SK-N-SH (cell line): ENCODE results near the gene CDK6. TPM values are rescaled to one million over a fixed set of nuclear protein-coding genes. Genes with fewer than 3 reads are reported as not detected.
A peak's percentile ranks its signal among the peaks of the same experiment; 100 is the strongest.

Experiments
- CTCF ChIA-PET: fragments of 300-600, 350-600 bp; formaldehyde crosslinking; extraction: SDS; loops from one replicate; lab custom pipeline; 2021; lab: Yijun Ruan, JAX
- POLR2A ChIA-PET: fragments of 350-600 bp; sonication (Branson Sonifier 250); formaldehyde crosslinking; extraction: SDS; loops from one replicate; lab custom pipeline; 2020; ENCODE audit warnings: antibody characterized with exemption, inconsistent platforms; lab: Yijun Ruan, JAX
- DNase-seq: peaks from one replicate; pipeline ENCODE4 v3.0.0; 2012
- H2AFZ ChIP-seq: fragments of 200-600 bp; sonication (generic); 2 replicates; pipeline ENCODE4 v1.8.1; 2016; ENCODE audit warnings: antibody characterized with exemption, mild to moderate bottlenecking, low read depth
- H3F3A ChIP-seq: fragments of 200-600 bp; sonication (generic); replicated peaks from 2 replicates; pipeline ENCODE3; 2016; ENCODE audit warnings: antibody characterized with exemption, mild to moderate bottlenecking; ENCODE audit not compliant: insufficient read depth
- H3K27ac ChIP-seq, 2 experiments: fragments of 200-500 bp in 1 of 2; fragments of 200-600 bp in 1 of 2; sonication (Bioruptor generic) in 1 of 2; sonication (generic), shearing (Covaris generic) in 1 of 2; 2 replicates each; pipeline versions ENCODE4 v1.5.1 to v1.6.1; 2014 to 2016; ENCODE audit warnings: low read depth in 2 of 2, inconsistent platforms in 1 of 2, low read length in 1 of 2, mild to moderate bottlenecking in 1 of 2, mixed read lengths in 1 of 2
- H3K27me3 ChIP-seq: fragments of 200-600 bp; sonication (generic), shearing (Covaris generic); 2 replicates; pipeline ENCODE4 v1.6.1; 2016; ENCODE audit warnings: mixed run types; ENCODE audit not compliant: insufficient read depth
- H3K36me3 ChIP-seq, 2 experiments: fragments of 200-500 bp in 1 of 2; fragments of 200-600 bp in 1 of 2; sonication (Bioruptor generic) in 1 of 2; sonication (generic) in 1 of 2; replicated peaks in 1 of 2; 2 replicates each; pipeline versions ENCODE3 to v1.5.1; 2014 to 2016; ENCODE audit warnings: low read length in 1 of 2, mild to moderate bottlenecking in 1 of 2; ENCODE audit not compliant: insufficient read depth in 2 of 2, control insufficient read depth in 1 of 2
- H3K4me1 ChIP-seq, 2 experiments: fragments of 200-500 bp in 1 of 2; fragments of 200-600 bp in 1 of 2; sonication (Bioruptor generic) in 1 of 2; sonication (generic), shearing (Covaris generic) in 1 of 2; 2 replicates each; pipeline versions ENCODE4 v1.5.1 to v1.6.1; 2014 to 2016; ENCODE audit warnings: low read depth in 1 of 2, low read length in 1 of 2, mixed run types in 1 of 2; ENCODE audit not compliant: insufficient read depth in 2 of 2, control insufficient read depth in 1 of 2
- H3K4me2 ChIP-seq: fragments of 200-600 bp; sonication (generic), shearing (Covaris generic); 2 replicates; pipeline ENCODE4 v1.6.1; 2017; ENCODE audit warnings: mixed run types
- H3K4me3 ChIP-seq, 2 experiments: fragments of 200-500 bp in 1 of 2; fragments of 200-600 bp in 1 of 2; sonication (Bioruptor generic) in 1 of 2; sonication (generic), shearing (Covaris generic) in 1 of 2; 2 replicates each; pipeline versions ENCODE4 v1.5.1 to v1.8.1; 2014 to 2016; ENCODE audit warnings: low read depth in 2 of 2, inconsistent platforms in 1 of 2, low read length in 1 of 2, mild to moderate bottlenecking in 1 of 2, mixed read lengths in 1 of 2, moderate library complexity in 1 of 2
- H3K79me2 ChIP-seq: fragments of 200-600 bp; sonication (generic); 2 replicates; pipeline ENCODE4 v1.8.1; 2017; ENCODE audit warnings: mild to moderate bottlenecking; ENCODE audit not compliant: insufficient read depth
- H3K9ac ChIP-seq: fragments of 200-600 bp; sonication (generic); 2 replicates; pipeline ENCODE4 v1.6.1; 2017; ENCODE audit warnings: mixed run types
- H3K9me2 ChIP-seq: fragments of 200-600 bp; sonication (generic); 2 replicates; pipeline ENCODE4 v1.6.1; 2017; ENCODE audit warnings: mixed run types
- H3K9me3 ChIP-seq: fragments of 200-600 bp; sonication (generic); 2 replicates; pipeline ENCODE4 v1.6.1; 2017; ENCODE audit warnings: mixed run types, mild to moderate bottlenecking, moderate library complexity
- H4K20me1 ChIP-seq: fragments of 200-600 bp; sonication (generic); 2 replicates; pipeline ENCODE4 v1.6.1; 2017; ENCODE audit warnings: mild to moderate bottlenecking, mixed run types; ENCODE audit not compliant: insufficient read depth
- CTCF ChIP-seq: fragments of 200-600 bp; sonication (generic); IDR thresholded peaks from 2 replicates; pipeline ENCODE4 v1.6.1; 2017; ENCODE audit warnings: antibody characterized with exemption, mild to moderate bottlenecking, moderate library complexity
- EZH2phosphoT487 ChIP-seq: fragments of 200-600 bp; sonication (generic); IDR thresholded peaks from 2 replicates; pipeline ENCODE4 v1.6.1; 2017; ENCODE audit warnings: low read depth, mixed run types, mild to moderate bottlenecking, antibody characterized with exemption, moderate library complexity, borderline replicate concordance
- FOSL2 ChIP-seq: IDR thresholded peaks from 2 replicates; pipeline ENCODE4 v1.4.0; 2012; ENCODE audit warnings: low read depth, mild to moderate bottlenecking, moderate library complexity, borderline replicate concordance
- FOXM1 ChIP-seq: IDR thresholded peaks from 2 replicates; pipeline ENCODE4 v1.4.0; 2012; ENCODE audit warnings: low read depth, mild to moderate bottlenecking
- GABPA ChIP-seq: IDR thresholded peaks from 2 replicates; pipeline ENCODE4 v1.4.0; 2012; ENCODE audit warnings: low read depth, mild to moderate bottlenecking
- GATA2 ChIP-seq: sonication (generic); formaldehyde crosslinking; IDR thresholded peaks from 2 replicates; pipeline ENCODE4 v1.5.0; 2020; ENCODE audit warnings: mild to moderate bottlenecking, missing genetic modification reagents
- JUND ChIP-seq: IDR thresholded peaks from 2 replicates; pipeline ENCODE4 v1.4.0; 2012
- MAX ChIP-seq: IDR thresholded peaks from 2 replicates; pipeline ENCODE4 v1.4.0; 2012; ENCODE audit warnings: low read depth
- MEF2A ChIP-seq: IDR thresholded peaks from 2 replicates; pipeline ENCODE4 v1.4.0; 2012; ENCODE audit warnings: low read depth, borderline replicate concordance
- MXI1 ChIP-seq: IDR thresholded peaks from 2 replicates; pipeline ENCODE4 v1.6.1; 2012; ENCODE audit warnings: mild to moderate bottlenecking, low read depth, low read length, improper control_type of control experiment
- NFIC ChIP-seq: IDR thresholded peaks from 2 replicates; pipeline ENCODE4 v1.4.0; 2012; ENCODE audit warnings: borderline replicate concordance
- NRF1 ChIP-seq: IDR thresholded peaks from 2 replicates; pipeline ENCODE4 v1.6.1; 2012; ENCODE audit warnings: low read depth, mild to moderate bottlenecking, low read length
- POLR2AphosphoS5 ChIP-seq: IDR thresholded peaks from 2 replicates; pipeline ENCODE4 v1.6.1; 2012; ENCODE audit warnings: low read depth, low read length
- RAD21 ChIP-seq: IDR thresholded peaks from 2 replicates; pipeline ENCODE4 v1.6.1; 2012; ENCODE audit warnings: mild to moderate bottlenecking, low read length
- REST ChIP-seq: IDR thresholded peaks from 2 replicates; pipeline ENCODE4 v1.6.1; 2012; ENCODE audit warnings: mild to moderate bottlenecking, low read depth, low read length, moderate library complexity
- RFX5 ChIP-seq: IDR thresholded peaks from 2 replicates; pipeline ENCODE4 v1.6.1; 2012; ENCODE audit warnings: mild to moderate bottlenecking, improper control_type of control experiment, low read length
- SIN3A ChIP-seq: IDR thresholded peaks from 2 replicates; pipeline ENCODE4 v1.6.1; 2012; ENCODE audit warnings: low read depth, mild to moderate bottlenecking, low read length, moderate library complexity, borderline replicate concordance
- SMC3 ChIP-seq: IDR thresholded peaks from 2 replicates; pipeline ENCODE4 v1.6.1; 2012; ENCODE audit warnings: low read depth, low read length, improper control_type of control experiment
- TCF12 ChIP-seq: IDR thresholded peaks from 2 replicates; pipeline ENCODE4 v1.4.0; 2012
- TEAD4 ChIP-seq: IDR thresholded peaks from 2 replicates; pipeline ENCODE4 v1.4.0; 2012; ENCODE audit warnings: mild to moderate bottlenecking, borderline replicate concordance; ENCODE audit not compliant: insufficient read depth
- USF1 ChIP-seq: IDR thresholded peaks from 2 replicates; pipeline ENCODE4 v1.4.0; 2012; ENCODE audit warnings: low read depth, borderline replicate concordance
- USF2 ChIP-seq: fragments of 150-350 bp; IDR thresholded peaks from 2 replicates; pipeline ENCODE4 v1.6.1; 2017; ENCODE audit warnings: antibody characterized with exemption, low read length, low read depth, borderline replicate concordance
- WGBS: methylation state at CpG from one replicate; pipeline ENCODE4 v1.1.6; 2017; ENCODE audit warnings: low lambda C conversion rate; 5-methylcytosine and 5-hydroxymethylcytosine counted together
- polyA plus RNA-seq, 3 experiments: library from polyadenylated mRNA; depleted of rRNA; stranded (reverse); fragments of >200 nt; gene quantifications; 2 replicates each; pipeline ENCODE4 v1.2.3, GENCODE V29; 2012

The CDK6 gene
- polyA plus RNA-seq, 1 of the 3 experiments (the other 2 are of a cell fraction), result 30.3 TPM

- POLR2A ChIA-PET, result no interaction called here
- no peaks in the 10 kb centered on the region for H3K9me2 ChIP-seq
- H3K36me3 ChIP-seq, result peaks cover 7 to 43% of the 10 kb centered on the region in 2 experiments
- TF ChIP-seq TCF12 (no peak), JUND (no peak), CTCF (no peak), POLR2AphosphoS5 (no peak), RAD21 (no peak), GATA2 (CRISPR knock-in tag) (no peak), MAX (no peak), EZH2phosphoT487 (no peak), SMC3 (no peak), RFX5 (no peak), TEAD4 (no peak), REST (no peak)
- H2AFZ ChIP-seq, result no peak overlapping the region
- no peak overlapping the region for H3K4me2 ChIP-seq
- peaks cover 11% of the 10 kb centered on the region for H3K9me3 ChIP-seq
- peak overlapping the region; percentile 95 for H3K27ac ChIP-seq
- peaks cover 35 to 41% of the 10 kb centered on the region in 2 experiments for H3K4me1 ChIP-seq
- no peak for DNase-seq
- H3K79me2 ChIP-seq, result peaks cover 88% of the 10 kb centered on the region
- CTCF ChIA-PET, result interaction anchor here (1.4 to 7.3 kb wide), 4 partner anchors 73 to 139 kb away, joined by 4 to 89 read pairs (median 22); no protein-coding TSS in a partner anchor
- H4K20me1 ChIP-seq, result no peaks in the 10 kb centered on the region
- no peaks in the 10 kb centered on the region for H3K27me3 ChIP-seq
- peaks cover 64% of the 10 kb centered on the region for H3F3A ChIP-seq
- no peak overlapping the region; the same call in 1 of the 2 replicates for H3K9ac ChIP-seq
- H3K4me3 ChIP-seq, result no peak overlapping the region
Measured at GRCh38 chr7:92694211-92694610, 142.2 kb downstream of the CDK6 start.

GRCh38 chr7:92693519-92693918, 142.9 kb downstream of the CDK6 start:
- Histone ChIP-seq H3K9ac (no peak overlapping the region), H3K9me3 (peaks cover 11% of the 10 kb centered on the region), H3K4me3 (no peak overlapping the region), H3K79me2 (peaks cover 95% of the 10 kb centered on the region), H3K27me3 (no peaks in the 10 kb centered on the region), H3K4me1 (peaks cover 28 to 34% of the 10 kb centered on the region in 2 experiments), H3K9me2 (no peaks in the 10 kb centered on the region), H3K4me2 (no peak overlapping the region), H2AFZ (no peak overlapping the region), H3K36me3 (peaks cover 7 to 46% of the 10 kb centered on the region in 2 experiments), H4K20me1 (no peaks in the 10 kb centered on the region), H3F3A (peaks cover 57% of the 10 kb centered on the region), H3K27ac (no peak overlapping the region; a peak in 1 of 4 replicates)
- WGBS, result 100% methylated on average over 1 of the region's 1 CpG
- ChIA-PET CTCF (interaction anchor here (0.6 to 7.3 kb wide), 4 partner anchors 72 to 139 kb away, joined by 3 to 89 read pairs (median 10); no protein-coding TSS in a partner anchor), POLR2A (no interaction called here)
- no peak for DNase-seq
- TF ChIP-seq NRF1 (no peak), SIN3A (no peak), SMC3 (no peak), FOXM1 (no peak), GABPA (no peak), MEF2A (no peak), NFIC (no peak), FOSL2 (no peak), MXI1 (no peak), USF2 (no peak), RAD21 (no peak), USF1 (no peak), GATA2 (CRISPR knock-in tag) (no peak)
